ENCODE data around the gene FAM162A.

DNA sequence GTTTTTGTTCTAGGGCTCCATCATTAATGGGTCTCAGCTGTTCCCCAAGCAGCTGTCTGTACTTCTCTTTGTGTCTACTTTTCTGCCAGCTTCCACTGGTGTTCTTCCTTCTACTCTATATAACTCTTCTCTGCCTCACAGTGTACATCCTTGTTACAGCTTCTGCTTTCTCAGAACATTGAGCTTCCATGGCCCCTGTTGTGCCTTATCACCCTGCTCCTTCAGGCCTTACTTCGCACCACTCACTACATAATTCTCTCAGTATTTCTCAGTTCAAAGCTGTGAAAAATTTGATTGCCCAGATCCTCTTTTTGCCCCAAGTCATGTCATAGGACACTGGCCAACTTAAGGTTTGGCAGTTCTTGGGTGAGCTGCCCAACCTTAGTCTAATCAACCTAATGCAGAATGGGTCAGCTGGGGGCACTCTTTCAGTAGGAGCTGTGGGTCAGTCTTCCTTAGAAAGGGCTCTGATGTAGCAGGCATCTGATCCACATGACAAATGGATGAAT lies 30.0 kb upstream of the FAM162A start:
- no peak for TF ChIP-seq POLR2A (IDR thresholded peaks at IDR 0.05; ENCODE audit: low read length)
- TF ChIP-seq GATA1 (IDR thresholded peaks at IDR 0.05; ENCODE audit: low read depth, low read length): no peak

Data from erythroblast (primary cell).